ENCODE measurements around the gene C9.

GRCh38 chr5:39294736-39295135 is 69.6 kb downstream of the C9 start:
- no peak for TF ChIP-seq CTCF (IDR thresholded peaks at IDR 0.05)
- no peak for TF ChIP-seq POLR2A (IDR thresholded peaks at IDR 0.05)
